MCF 10A (cell line): ENCODE data around the gene SLC3A2. TPM values are rescaled to one million over a fixed set of nuclear protein-coding genes. Genes with fewer than 3 reads are reported as not detected.
"Not testable (repeated sequence)": the region's sequence is repeated elsewhere in the genome, so short reads cannot be mapped to it uniquely, and the experiment has no call there.

ENCODE experiments used
- BruUV-seq: library from RNA; stranded (reverse); fragments of 400-500 nt; replicated peaks from 2 replicates; lab custom pipeline; 2021; lab: Mats Ljungman, UMichigan
- CTCF ChIA-PET: fragments of 300-600 bp; sonication (Branson Sonifier 250); formaldehyde crosslinking; extraction: SDS; loops from one replicate; lab custom pipeline; 2021; ENCODE audit warnings: antibody characterized with exemption, inconsistent platforms; lab: Yijun Ruan, JAX
- POLR2A ChIA-PET: fragments of 300-600, 350-650 bp; sonication (Branson Sonifier 250); formaldehyde crosslinking; extraction: SDS; loops from one replicate; lab custom pipeline; 2020; ENCODE audit warnings: antibody characterized with exemption, inconsistent platforms; lab: Yijun Ruan, JAX
- DNase-seq: peaks from one replicate; pipeline ENCODE4 v3.0.0-alpha.2; 2018; ENCODE audit not compliant: unreplicated experiment
- H3K27ac Mint-ChIP-seq: one replicate; pipeline ENCODE4 v1.8.0; 2022; ENCODE audit warnings: mild to moderate bottlenecking, low read depth, mixed read lengths; ENCODE audit not compliant: unreplicated experiment
- H3K27me3 Mint-ChIP-seq: one replicate; pipeline ENCODE4 v1.8.0; 2022; ENCODE audit warnings: mixed read lengths; ENCODE audit not compliant: insufficient read depth, unreplicated experiment
- H3K36me3 Mint-ChIP-seq: one replicate; pipeline ENCODE4 v1.8.0; 2022; ENCODE audit warnings: mild to moderate bottlenecking, moderate library complexity, mixed read lengths; ENCODE audit not compliant: insufficient read depth, unreplicated experiment
- H3K4me1 Mint-ChIP-seq: one replicate; pipeline ENCODE4 v1.8.0; 2022; ENCODE audit warnings: mixed read lengths; ENCODE audit not compliant: insufficient read depth, unreplicated experiment
- H3K4me3 Mint-ChIP-seq: one replicate; pipeline ENCODE4 v1.8.0; 2022; ENCODE audit warnings: mild to moderate bottlenecking, moderate library complexity, mixed read lengths; ENCODE audit not compliant: unreplicated experiment
- H3K9me3 Mint-ChIP-seq: one replicate; pipeline ENCODE4 v1.8.0; 2022; ENCODE audit warnings: mixed read lengths; ENCODE audit not compliant: unreplicated experiment
- intact Hi-C: fragments of 100-400 bp; cut with micrococcal nuclease; formaldehyde crosslinking; loops from 2 replicates; pipeline ENCODE4 v1.14.1; 2022
- total RNA-seq: library from RNA; stranded (reverse); gene quantifications from 2 replicates; pipeline ENCODE4 v1.2.3, GENCODE V29; 2022
- TF ChIP-seq, protein P1 (sequence below): fragments of 200-600 bp; IDR thresholded peaks from one replicate; pipeline ENCODE4 v1.8.0; 2022; ENCODE audit warnings: antibody characterized with exemption, mild to moderate bottlenecking; ENCODE audit not compliant: unreplicated experiment

SLC3A2 gene
- total RNA-seq, 1 experiment from 2014 or later: 896 TPM

GRCh38 chr11:62856333-62856895 is 24.3 kb upstream of the SLC3A2 start:
- Mint-ChIP-seq H3K4me1 (peaks cover 33% of the 10 kb centered on the region), H3K27me3 (no peaks in the 10 kb centered on the region), H3K4me3 (peak overlapping the region; percentile 94), H3K27ac (peak overlapping the region; percentile 64), H3K9me3 (no peaks in the 10 kb centered on the region), H3K36me3 (peaks cover 55% of the 10 kb centered on the region)
- ChIA-PET CTCF (interaction anchor here (0.7 to 4.2 kb wide), 8 partner anchors 8 to 70 kb away, joined by 3 to 31 read pairs (median 4); partner anchors contain the start of genes SLC3A2 and TMEM179B), POLR2A (interaction anchor here (0.6 to 9.9 kb wide), 43 partner anchors 7 to 1373 kb away, joined by 3 to 344 read pairs (median 8); partner anchors contain the start of genes AHNAK, C11orf98, CSKMT and EEF1G)
- TSS peak; percentile 92 for BruUV-seq
- DNase-seq: no peak
- intact Hi-C loops: loop anchor here (1.0 to 2.0 kb wide), 2 partner anchors 15 to 24 kb away; partner anchors contain the start of gene SLC3A2
- TF ChIP-seq, protein P1, sequence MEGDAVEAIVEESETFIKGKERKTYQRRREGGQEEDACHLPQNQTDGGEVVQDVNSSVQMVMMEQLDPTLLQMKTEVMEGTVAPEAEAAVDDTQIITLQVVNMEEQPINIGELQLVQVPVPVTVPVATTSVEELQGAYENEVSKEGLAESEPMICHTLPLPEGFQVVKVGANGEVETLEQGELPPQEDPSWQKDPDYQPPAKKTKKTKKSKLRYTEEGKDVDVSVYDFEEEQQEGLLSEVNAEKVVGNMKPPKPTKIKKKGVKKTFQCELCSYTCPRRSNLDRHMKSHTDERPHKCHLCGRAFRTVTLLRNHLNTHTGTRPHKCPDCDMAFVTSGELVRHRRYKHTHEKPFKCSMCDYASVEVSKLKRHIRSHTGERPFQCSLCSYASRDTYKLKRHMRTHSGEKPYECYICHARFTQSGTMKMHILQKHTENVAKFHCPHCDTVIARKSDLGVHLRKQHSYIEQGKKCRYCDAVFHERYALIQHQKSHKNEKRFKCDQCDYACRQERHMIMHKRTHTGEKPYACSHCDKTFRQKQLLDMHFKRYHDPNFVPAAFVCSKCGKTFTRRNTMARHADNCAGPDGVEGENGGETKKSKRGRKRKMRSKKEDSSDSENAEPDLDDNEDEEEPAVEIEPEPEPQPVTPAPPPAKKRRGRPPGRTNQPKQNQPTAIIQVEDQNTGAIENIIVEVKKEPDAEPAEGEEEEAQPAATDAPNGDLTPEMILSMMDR: no peak

DNA sequence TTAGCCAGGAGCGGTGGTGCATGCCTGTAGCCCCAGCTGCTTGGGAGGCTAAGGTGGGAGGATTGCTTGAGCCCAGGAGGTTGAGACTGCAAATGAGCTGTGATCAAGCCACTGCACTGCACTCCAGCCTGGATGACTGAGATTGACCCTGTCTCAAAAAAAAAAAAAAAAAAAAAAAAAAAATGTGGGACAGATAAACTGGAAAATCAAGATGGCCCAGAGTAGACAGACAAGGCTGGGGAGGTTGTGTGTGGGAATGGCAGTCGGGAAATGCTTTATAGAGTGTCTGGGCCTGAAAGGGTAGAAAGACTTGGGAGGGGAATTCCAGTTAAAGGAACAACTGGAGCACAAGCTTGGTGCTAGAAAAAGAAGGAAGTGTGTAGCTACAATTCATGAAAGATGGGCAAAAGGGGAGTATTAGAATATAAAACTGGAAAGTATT is 23.1 kb upstream of the SLC3A2 start:
- Mint-ChIP-seq H3K9me3 (no peaks in the 10 kb centered on the region), H3K4me3 (peak overlapping the region; percentile 94), H3K27me3 (no peaks in the 10 kb centered on the region), H3K4me1 (peaks cover 28% of the 10 kb centered on the region), H3K27ac (peak overlapping the region; percentile 64), H3K36me3 (peaks cover 43% of the 10 kb centered on the region)
- POLR2A ChIA-PET: interaction anchor here (0.6 to 9.9 kb wide), 17 partner anchors 15 to 284 kb away, joined by 3 to 344 read pairs (median 7); partner anchors contain the start of genes C11orf98, CSKMT, EEF1G and HNRNPUL2
- CTCF ChIA-PET: interaction anchor here (0.6 to 1.6 kb wide), 10 partner anchors 15 to 1189 kb away, joined by 3 to 9 read pairs (median 3); partner anchors contain the start of gene TMEM179B
- no TSS peak for BruUV-seq
- TF ChIP-seq, protein P1: no peak
- intact Hi-C loops: loop anchor here (2.0 kb wide), 1 partner anchor 23 kb away; the partner anchor contains the start of gene SLC3A2
- DNase-seq: no peak

- TF ChIP-seq, protein P1: no peak
- Mint-ChIP-seq H3K27ac (peak overlapping the region; percentile 64), H3K9me3 (no peaks in the 10 kb centered on the region), H3K4me3 (peak overlapping the region; percentile 94), H3K4me1 (peaks cover 30% of the 10 kb centered on the region), H3K27me3 (no peaks in the 10 kb centered on the region), H3K36me3 (peaks cover 37% of the 10 kb centered on the region)
- DNase-seq: no peak
- BruUV-seq: no TSS peak
- intact Hi-C loops: no loop called here
- POLR2A ChIA-PET: interaction anchor here (0.7 to 9.9 kb wide), 14 partner anchors 15 to 284 kb away, joined by 3 to 344 read pairs (median 10); partner anchors contain the start of genes C11orf98, CSKMT, EEF1G and HNRNPUL2
- CTCF ChIA-PET: interaction anchor here (0.6 to 1.6 kb wide), 8 partner anchors 15 to 1190 kb away, joined by 3 to 9 read pairs (median 3); partner anchors contain the start of gene TMEM179B
These were observed 22.5 kb upstream of the SLC3A2 start for GRCh38 chr11:62858201-62858600.

GRCh38 chr11:62859281-62859703 is 21.4 kb upstream of the SLC3A2 start:
- peaks cover 24% of the 10 kb centered on the region for H3K4me1 Mint-ChIP-seq

More at GRCh38 chr11:62859281-62859703, 21.4 kb upstream of the SLC3A2 start:
- DNase-seq, H3K4me3 Mint-ChIP-seq, H3K27me3 Mint-ChIP-seq, H3K9me3 Mint-ChIP-seq, BruUV-seq, intact Hi-C loops: not testable (repeated sequence)
- peak overlapping the region; percentile 64 for H3K27ac Mint-ChIP-seq
- POLR2A ChIA-PET: interaction anchor here (0.6 kb wide), 1 partner anchor 68 kb away, joined by 3 read pairs; no protein-coding TSS in a partner anchor
- H3K36me3 Mint-ChIP-seq: peaks cover 26% of the 10 kb centered on the region
- CTCF ChIA-PET: interaction anchor here (0.5 kb wide), 1 partner anchor 127 kb away, joined by 4 read pairs; no protein-coding TSS in a partner anchor
